GM21825 (cell line): ENCODE measurements around the gene RALGPS1.
"Not testable (repeated sequence)": the region's sequence is repeated elsewhere in the genome, so short reads cannot be mapped to it uniquely, and the experiment has no call there.

ENCODE experiments used
- ATAC-seq: cut with Tn5 transposase; IDR thresholded peaks from one replicate; pipeline ENCODE4 v1.9.1; 2021; ENCODE audit warnings: mild to moderate bottlenecking, moderate library complexity; ENCODE audit not compliant: unreplicated experiment

The RALGPS1 gene

GRCh38 chr9:126985870-126986498 lies 71.4 kb downstream of the RALGPS1 start:
- peak; percentile 74 for ATAC-seq

GRCh38 chr9:126986506-126986951 lies 71.9 kb downstream of the RALGPS1 start:
- ATAC-seq, result peak; percentile 16

GRCh38 chr9:126988857-126989256 lies 74.3 kb downstream of the RALGPS1 start:
- no peak for ATAC-seq

GRCh38 chr9:126989847-126990842 lies 75.6 kb downstream of the RALGPS1 start:
- ATAC-seq, result no peak

GRCh38 chr9:126991183-126991582 lies 76.6 kb downstream of the RALGPS1 start:
- no peak for ATAC-seq

GRCh38 chr9:126992427-126992826 lies 77.8 kb downstream of the RALGPS1 start:
- no peak for ATAC-seq

- ATAC-seq, result no peak
Observed at GRCh38 chr9:126999315-127000068, 84.9 kb downstream of the RALGPS1 start.

- peak; percentile 94 for ATAC-seq
Observed at GRCh38 chr9:127004946-127005769, 90.6 kb downstream of the RALGPS1 start.

GRCh38 chr9:127005770-127006314 lies 91.3 kb downstream of the RALGPS1 start:
- ATAC-seq, result no peak

- no peak for ATAC-seq
Observed at GRCh38 chr9:127007638-127008037, 93.1 kb downstream of the RALGPS1 start.

- no peak for ATAC-seq
Observed at GRCh38 chr9:127008076-127008475, 93.5 kb downstream of the RALGPS1 start.

- ATAC-seq, result no peak
Observed at GRCh38 chr9:127011772-127012171, 97.2 kb downstream of the RALGPS1 start.

GRCh38 chr9:127012250-127012649 lies 97.7 kb downstream of the RALGPS1 start:
- no peak for ATAC-seq

- no peak for ATAC-seq
Observed at GRCh38 chr9:127013597-127013996, 99.0 kb downstream of the RALGPS1 start.

- no peak for ATAC-seq
Observed at GRCh38 chr9:127014216-127014909, 99.8 kb downstream of the RALGPS1 start.

GRCh38 chr9:127014910-127015540 lies 100.4 kb downstream of the RALGPS1 start:
- no peak for ATAC-seq

- no peak for ATAC-seq
Observed at GRCh38 chr9:127015921-127016512, 101.4 kb downstream of the RALGPS1 start.

GRCh38 chr9:127017979-127018378 lies 103.4 kb downstream of the RALGPS1 start:
- ATAC-seq, result not testable (repeated sequence)

- ATAC-seq, result no peak
Observed at GRCh38 chr9:127018935-127019334, 104.4 kb downstream of the RALGPS1 start.
